Osteocyte (in vitro differentiated cells): ENCODE measurements around the gene CLIP4. TPM values are rescaled to one million over a fixed set of nuclear protein-coding genes. Genes with fewer than 3 reads are reported as not detected.

Experiments used
- DNase-seq: peaks from one replicate; pipeline ENCODE4 v3.0.0; 2021; ENCODE audit warnings: mixed read lengths; ENCODE audit not compliant: unreplicated experiment; ENCODE audit errors: extremely low spot score
- H3K27ac Mint-ChIP-seq: one replicate; pipeline ENCODE4 v1.8.0; 2021; ENCODE audit warnings: mild to moderate bottlenecking, mixed read lengths; ENCODE audit not compliant: unreplicated experiment
- H3K27me3 Mint-ChIP-seq: one replicate; pipeline ENCODE4 v1.8.0; 2021; ENCODE audit warnings: mixed read lengths; ENCODE audit not compliant: unreplicated experiment
- H3K36me3 Mint-ChIP-seq: one replicate; pipeline ENCODE4 v1.8.0; 2021; ENCODE audit warnings: mixed read lengths; ENCODE audit not compliant: unreplicated experiment
- H3K4me1 Mint-ChIP-seq: one replicate; pipeline ENCODE4 v1.8.0; 2021; ENCODE audit warnings: mixed read lengths; ENCODE audit not compliant: unreplicated experiment
- H3K4me3 Mint-ChIP-seq: one replicate; pipeline ENCODE4 v1.8.0; 2021; ENCODE audit warnings: mild to moderate bottlenecking, moderate library complexity, mixed read lengths; ENCODE audit not compliant: unreplicated experiment
- H3K9me3 Mint-ChIP-seq: one replicate; pipeline ENCODE4 v1.8.0; 2021; ENCODE audit warnings: mixed read lengths; ENCODE audit not compliant: unreplicated experiment
- CTCF ChIP-seq: fragments of 200-600 bp; sonication (generic); IDR thresholded peaks from 2 replicates; pipeline ENCODE4 v1.5.0; 2021; ENCODE audit warnings: antibody characterized with exemption, mild to moderate bottlenecking, moderate library complexity
- total RNA-seq: library from RNA; stranded (reverse); gene quantifications from 2 replicates; pipeline ENCODE4 v1.2.1, GENCODE V29; 2021

The CLIP4 gene
- total RNA-seq, 1 donor from 2014 or later: 24.6 TPM

DNA sequence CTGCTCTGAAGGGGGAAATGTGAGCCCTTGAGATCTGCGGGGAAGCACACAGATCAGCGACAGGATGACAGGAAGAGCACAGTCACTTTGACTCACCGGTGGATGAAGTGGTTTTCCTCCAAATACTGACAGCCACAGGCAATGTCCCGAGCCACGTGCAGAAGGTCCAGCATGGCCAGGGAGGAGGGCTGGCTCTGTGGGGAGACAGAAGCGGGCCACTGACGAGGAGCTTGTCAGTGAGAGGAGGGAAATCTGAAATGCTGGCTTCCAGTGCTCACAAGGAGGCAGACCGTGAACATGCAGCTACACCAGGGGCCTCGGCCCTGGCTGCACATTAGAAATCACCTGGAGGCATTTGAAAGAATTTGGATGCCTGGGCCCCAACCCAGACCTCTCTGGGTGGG lies 98.7 kb downstream of the CLIP4 start:
- TF ChIP-seq CTCF: no peak
- peak; percentile 66 for DNase-seq
- H3K4me1 Mint-ChIP-seq: no peaks in the 10 kb centered on the region
- no peaks in the 10 kb centered on the region for H3K9me3 Mint-ChIP-seq
- no peaks in the 10 kb centered on the region for H3K36me3 Mint-ChIP-seq
- H3K4me3 Mint-ChIP-seq: no peak overlapping the region
- H3K27me3 Mint-ChIP-seq: no peaks in the 10 kb centered on the region
- no peak overlapping the region for H3K27ac Mint-ChIP-seq

GRCh38 chr2:29215073-29215472 lies 99.9 kb downstream of the CLIP4 start:
- DNase-seq: no peak
- TF ChIP-seq CTCF: no peak
- no peak overlapping the region for H3K27ac Mint-ChIP-seq
- no peaks in the 10 kb centered on the region for H3K4me1 Mint-ChIP-seq
- H3K36me3 Mint-ChIP-seq: no peaks in the 10 kb centered on the region
- H3K27me3 Mint-ChIP-seq: no peaks in the 10 kb centered on the region
- H3K9me3 Mint-ChIP-seq: no peaks in the 10 kb centered on the region
- no peak overlapping the region for H3K4me3 Mint-ChIP-seq

DNA sequence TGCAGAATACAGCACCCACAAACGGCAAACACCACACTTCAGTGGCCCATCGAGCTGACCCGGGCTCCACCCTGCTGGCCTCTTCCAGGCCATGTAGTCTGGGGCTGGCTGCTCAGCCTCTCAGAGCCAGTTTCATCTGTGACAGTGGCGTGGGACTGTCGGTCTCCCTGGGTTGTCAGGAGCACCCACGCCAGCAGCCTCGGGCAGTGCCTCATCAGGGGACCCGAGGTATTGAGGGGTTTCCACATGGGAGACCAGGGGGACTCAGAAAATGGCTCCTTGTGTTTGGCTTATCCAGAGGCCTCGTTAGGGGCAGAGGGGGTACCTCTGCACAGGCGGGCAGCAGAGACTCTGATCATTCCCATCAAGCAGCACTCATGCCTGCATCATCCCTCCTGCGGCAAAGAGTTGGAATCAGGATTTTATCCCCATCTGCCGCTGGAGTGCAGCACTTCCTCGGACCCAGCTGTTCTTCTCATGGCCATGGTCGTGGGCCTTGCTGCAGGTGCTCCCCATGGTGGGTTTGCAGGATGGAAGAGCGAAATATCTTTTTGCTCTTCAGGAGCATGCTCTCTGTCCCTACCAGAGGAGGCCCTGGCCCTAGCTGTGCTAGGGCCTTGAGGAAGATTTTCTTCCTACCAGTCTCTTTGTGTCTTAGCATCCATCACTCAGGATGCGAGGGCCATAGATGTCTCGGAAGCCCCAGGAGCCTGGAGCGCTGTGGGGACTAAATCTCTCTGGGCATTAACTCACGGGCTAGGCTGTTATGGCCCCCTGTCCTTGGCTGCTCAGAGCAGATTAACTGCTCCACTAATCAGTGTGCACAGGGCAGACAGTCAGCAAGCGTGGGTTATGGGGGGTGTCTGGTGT lies 100.8 kb downstream of the CLIP4 start:
- H3K36me3 Mint-ChIP-seq: no peaks in the 10 kb centered on the region
- no peak for TF ChIP-seq CTCF
- no peaks in the 10 kb centered on the region for H3K4me1 Mint-ChIP-seq
- H3K4me3 Mint-ChIP-seq: no peak overlapping the region
- no peaks in the 10 kb centered on the region for H3K9me3 Mint-ChIP-seq
- no peaks in the 10 kb centered on the region for H3K27me3 Mint-ChIP-seq
- H3K27ac Mint-ChIP-seq: no peak overlapping the region
- DNase-seq: no peak

- H3K36me3 Mint-ChIP-seq: no peaks in the 10 kb centered on the region
- no peak for DNase-seq
- no peaks in the 10 kb centered on the region for H3K9me3 Mint-ChIP-seq
- H3K27me3 Mint-ChIP-seq: peaks cover under 1% of the 10 kb centered on the region
- no peak overlapping the region for H3K4me3 Mint-ChIP-seq
- H3K4me1 Mint-ChIP-seq: no peaks in the 10 kb centered on the region
- no peak for TF ChIP-seq CTCF
- H3K27ac Mint-ChIP-seq: no peak overlapping the region
These were observed 101.3 kb downstream of the CLIP4 start for GRCh38 chr2:29216609-29216909.

GRCh38 chr2:29218071-29218470 lies 102.9 kb downstream of the CLIP4 start:
- no peak for TF ChIP-seq CTCF
- no peak overlapping the region for H3K27ac Mint-ChIP-seq

More at GRCh38 chr2:29218071-29218470, 102.9 kb downstream of the CLIP4 start:
- Mint-ChIP-seq H3K4me1 (no peaks in the 10 kb centered on the region), H3K4me3 (no peak overlapping the region), H3K9me3 (no peaks in the 10 kb centered on the region), H3K27me3 (peaks cover 8% of the 10 kb centered on the region), H3K36me3 (no peaks in the 10 kb centered on the region)
- DNase-seq: no peak
